ENCODE data around the gene TPPP.
"Not testable (repeated sequence)": the region's sequence is repeated elsewhere in the genome, so short reads cannot be mapped to it uniquely, and the experiment has no call there.

The TPPP gene

GRCh38 chr5:645421-645820, 47.7 kb downstream of the TPPP start:
- DNase-seq (ENCODE audit: low read depth in 2 of 2), result no peak

- no peak for DNase-seq (ENCODE audit: low read depth in 2 of 2)
Measured at GRCh38 chr5:644971-645370, 48.2 kb downstream of the TPPP start.

DNA sequence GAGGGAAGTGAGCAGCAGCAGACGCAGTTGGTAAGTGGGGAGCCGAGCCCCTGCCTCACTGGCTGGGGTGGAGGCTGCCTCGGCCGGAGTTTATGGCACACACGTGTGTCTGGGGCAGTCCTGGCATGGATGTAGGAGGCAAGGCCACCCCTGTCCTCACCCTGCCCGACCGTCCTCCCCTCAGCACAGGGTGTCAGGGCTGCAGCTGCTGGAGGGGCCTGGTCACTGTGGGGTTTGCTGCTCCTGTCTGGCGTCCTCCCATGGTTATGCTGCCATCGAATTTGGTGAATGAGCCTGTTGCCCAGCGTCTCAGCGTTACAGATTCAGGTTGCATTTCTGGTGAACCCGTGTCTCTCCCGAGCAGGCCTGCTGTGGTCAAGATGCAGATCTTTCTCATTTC, 48.6 kb downstream of the TPPP start:
- no peak for DNase-seq (ENCODE audit: low read depth in 2 of 2)

GRCh38 chr5:643811-644271, 49.3 kb downstream of the TPPP start:
- DNase-seq (ENCODE audit: low read depth in 2 of 2), result no peak

- no peak for DNase-seq (ENCODE audit: low read depth in 2 of 2)
Measured at GRCh38 chr5:643351-643801, 49.8 kb downstream of the TPPP start.

- DNase-seq (ENCODE audit: low read depth in 2 of 2), result no peak
Measured at GRCh38 chr5:642481-642880, 50.7 kb downstream of the TPPP start.

GRCh38 chr5:641331-641765, 51.8 kb downstream of the TPPP start:
- no peak for DNase-seq (ENCODE audit: low read depth in 2 of 2)

DNA sequence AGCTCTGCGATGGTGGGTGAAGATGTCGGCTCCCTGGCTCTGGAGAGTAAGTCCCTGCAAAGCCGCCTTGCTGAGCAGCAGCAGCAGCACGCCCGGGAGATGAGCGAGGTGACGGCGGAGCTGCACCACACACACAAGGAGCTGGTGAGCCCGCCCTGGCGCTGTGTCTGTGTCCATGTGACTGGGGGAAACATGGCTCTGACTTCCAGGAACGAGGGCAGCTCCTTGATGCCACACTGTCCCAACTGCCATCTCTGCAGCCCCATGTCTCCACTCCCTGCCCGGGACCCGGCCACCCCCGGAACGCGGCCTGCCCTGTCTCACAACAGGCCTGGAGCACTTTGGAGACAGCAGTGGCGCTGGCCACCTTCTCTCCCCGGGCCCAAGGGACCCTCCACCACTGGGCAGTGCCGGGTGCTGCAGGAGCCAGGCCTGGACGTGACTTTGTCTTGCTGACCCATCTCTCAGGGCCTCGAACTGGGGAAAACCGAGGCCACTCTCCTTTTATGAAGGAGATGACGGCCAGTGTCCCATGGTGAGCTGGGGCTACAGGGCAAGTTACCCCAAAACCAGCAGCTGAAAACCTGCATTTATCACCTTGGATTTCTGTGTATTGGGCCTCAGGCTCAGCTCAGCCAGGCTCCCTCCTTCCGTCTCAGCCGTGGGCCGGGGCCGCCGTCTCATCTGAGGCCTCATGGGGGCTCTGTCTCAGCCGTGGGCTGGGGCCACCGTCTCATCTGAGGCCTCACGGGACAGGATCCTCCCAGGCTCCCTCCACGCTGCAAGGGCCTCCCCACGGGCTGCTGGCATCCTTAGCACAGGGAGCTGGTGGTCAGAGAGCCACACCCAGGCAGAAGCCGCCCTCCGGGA, 52.5 kb downstream of the TPPP start:
- DNase-seq (ENCODE audit: low read depth in 2 of 2), result no peak

GRCh38 chr5:639584-640213, 53.5 kb downstream of the TPPP start:
- DNase-seq (ENCODE audit: low read depth in 2 of 2), result no peak

DNA sequence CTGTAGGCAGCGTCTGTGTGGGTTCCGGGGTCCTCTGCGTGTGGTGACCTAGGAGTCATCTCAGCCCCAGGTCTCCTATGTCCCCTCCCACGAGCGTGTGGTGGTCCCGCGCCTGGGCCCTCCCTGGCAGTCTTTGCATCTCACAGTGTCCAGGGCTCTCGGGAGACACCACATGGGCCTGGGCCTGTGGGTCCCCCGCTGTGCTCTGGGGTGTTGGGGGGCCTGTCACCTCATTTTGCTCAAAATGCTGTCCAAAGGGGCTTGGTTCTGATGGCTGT, 54.0 kb downstream of the TPPP start:
- no peak for DNase-seq (ENCODE audit: low read depth in 2 of 2)

GRCh38 chr5:638501-639252, 54.5 kb downstream of the TPPP start:
- DNase-seq (ENCODE audit: low read depth in 2 of 2), result no peak

- no peak for DNase-seq (ENCODE audit: low read depth in 2 of 2)
Measured at GRCh38 chr5:637581-638450, 55.3 kb downstream of the TPPP start.

- DNase-seq (ENCODE audit: low read depth in 2 of 2), result no peak
Measured at GRCh38 chr5:636951-637350, 56.2 kb downstream of the TPPP start.

DNA sequence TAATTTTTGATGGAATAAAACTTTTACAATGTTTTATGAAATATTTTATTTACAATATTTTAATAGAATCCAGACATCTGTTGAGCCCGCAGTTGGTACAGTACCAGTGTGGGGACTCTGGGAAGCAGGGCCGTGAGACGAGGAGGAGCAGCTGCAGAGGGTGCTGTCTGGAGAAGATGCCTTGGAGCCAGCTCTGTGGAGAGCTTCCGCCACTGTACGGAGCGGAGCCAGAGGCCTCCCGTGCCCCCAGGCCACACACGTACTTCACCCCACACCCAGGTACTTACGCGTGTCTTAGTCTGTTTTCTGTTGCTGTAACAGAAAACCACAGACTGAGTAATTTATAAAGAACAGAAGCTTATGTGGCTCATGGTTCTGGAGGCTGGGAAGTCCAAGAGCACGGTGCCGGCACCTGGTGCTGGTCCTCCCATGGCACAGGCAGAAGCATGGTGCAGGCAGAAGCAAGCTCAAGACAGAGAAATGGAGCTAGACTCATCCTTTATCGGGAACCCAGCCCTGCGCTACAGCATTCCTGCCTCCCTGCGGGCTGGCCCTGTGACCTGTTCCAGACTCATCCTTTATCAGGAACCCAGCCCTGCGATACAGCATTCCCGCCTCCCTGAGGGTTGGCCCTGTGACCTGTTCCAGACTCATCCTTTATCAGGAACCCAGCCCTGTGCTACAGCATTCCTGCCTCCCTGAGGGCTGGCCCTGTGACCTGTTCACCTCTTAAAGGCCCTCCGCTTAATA, 57.7 kb downstream of the TPPP start:
- no peak for DNase-seq (ENCODE audit: low read depth in 2 of 2)

DNA sequence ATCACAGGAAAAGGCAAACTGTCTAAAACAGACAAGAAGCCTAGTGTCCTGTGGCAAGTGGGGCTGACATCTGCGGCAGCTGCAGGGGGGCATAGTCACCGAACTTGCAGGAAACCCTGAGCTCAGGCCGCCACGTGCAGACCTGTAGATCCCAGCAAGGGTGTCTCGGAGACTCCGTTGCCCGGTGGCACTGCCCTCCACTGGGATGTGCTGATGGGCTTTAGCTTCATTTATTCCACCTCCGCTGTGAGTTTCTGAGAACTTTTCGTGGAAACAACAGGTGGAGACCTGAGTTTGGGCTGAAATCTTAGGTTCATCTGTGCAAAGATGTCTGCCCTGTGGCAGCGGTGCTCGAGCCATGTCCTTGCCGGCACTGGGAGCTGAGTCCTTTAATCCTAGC, 59.0 kb downstream of the TPPP start:
- no peak for DNase-seq (ENCODE audit: low read depth in 2 of 2)

DNA sequence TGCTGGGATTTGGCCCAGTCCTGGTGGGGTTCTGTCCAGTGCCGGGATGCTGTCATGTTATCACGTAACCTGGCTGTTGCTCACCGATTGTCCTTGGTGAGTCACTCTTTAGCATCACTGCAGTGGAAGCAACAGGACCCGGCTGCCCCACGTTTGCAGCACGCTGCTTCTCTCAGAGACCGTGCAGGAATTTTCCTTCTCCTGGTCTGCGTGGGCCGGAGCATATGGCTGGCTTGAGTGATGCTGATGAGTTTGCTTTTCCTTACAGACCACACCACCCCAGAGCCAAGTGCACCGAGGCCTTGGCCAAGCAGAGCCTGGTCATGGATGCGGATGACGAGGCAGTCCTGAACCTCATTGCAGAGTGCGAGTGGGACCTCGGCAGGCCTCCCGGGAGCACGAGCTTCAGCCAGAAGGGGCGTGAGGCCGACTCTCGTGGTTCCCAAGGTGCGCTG, 59.6 kb downstream of the TPPP start:
- DNase-seq (ENCODE audit: low read depth in 2 of 2), result no peak

DNA sequence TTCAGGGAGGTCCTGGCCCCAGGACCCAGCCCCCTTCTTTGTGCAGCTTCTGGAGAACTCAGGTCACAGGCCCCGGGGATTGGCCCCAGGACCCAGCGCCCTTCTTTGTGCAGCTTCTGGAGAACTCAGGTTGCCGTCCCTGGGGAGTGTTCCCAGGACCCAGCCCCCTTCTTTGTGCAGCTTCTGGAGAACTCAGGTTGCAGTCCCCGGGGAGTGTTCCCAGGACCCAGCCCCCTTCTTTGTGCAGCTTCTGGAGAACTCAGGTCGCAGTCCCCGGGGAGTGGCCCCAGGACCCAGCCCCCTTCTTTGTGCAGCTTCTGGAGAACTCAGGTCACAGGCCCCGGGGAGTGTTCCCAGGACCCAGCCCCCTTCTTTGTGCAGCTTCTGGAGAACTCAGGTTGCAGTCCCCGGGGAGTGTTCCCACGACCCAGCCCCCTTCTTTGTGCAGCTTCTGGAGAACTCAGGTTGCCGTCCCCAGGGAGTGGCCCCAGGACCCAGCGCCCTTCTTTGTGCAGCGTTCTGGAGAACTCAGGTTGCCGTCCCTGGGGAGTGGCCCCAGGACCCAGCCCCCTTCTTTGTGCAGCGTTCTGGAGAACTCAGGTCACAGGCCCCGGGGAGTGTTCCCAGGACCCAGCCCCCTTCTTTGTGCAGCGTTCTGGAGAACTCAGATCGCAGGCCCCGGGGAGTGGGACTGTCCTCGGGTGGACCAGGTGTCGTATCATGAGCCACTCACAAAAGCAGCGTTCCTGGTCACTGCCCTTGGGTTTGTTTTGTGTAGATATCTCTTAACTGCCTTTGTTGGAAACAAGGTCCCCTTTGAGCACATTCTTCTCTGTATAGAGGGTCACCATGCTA, 64.6 kb downstream of the TPPP start:
- DNase-seq (ENCODE audit: low read depth in 2 of 2), result not testable (repeated sequence)

- DNase-seq (ENCODE audit: low read depth in 2 of 2), result no peak
Measured at GRCh38 chr5:627840-628239, 65.3 kb downstream of the TPPP start.

- no peak for DNase-seq (ENCODE audit: low read depth in 2 of 2)
Measured at GRCh38 chr5:626850-627249, 66.3 kb downstream of the TPPP start.

DNA sequence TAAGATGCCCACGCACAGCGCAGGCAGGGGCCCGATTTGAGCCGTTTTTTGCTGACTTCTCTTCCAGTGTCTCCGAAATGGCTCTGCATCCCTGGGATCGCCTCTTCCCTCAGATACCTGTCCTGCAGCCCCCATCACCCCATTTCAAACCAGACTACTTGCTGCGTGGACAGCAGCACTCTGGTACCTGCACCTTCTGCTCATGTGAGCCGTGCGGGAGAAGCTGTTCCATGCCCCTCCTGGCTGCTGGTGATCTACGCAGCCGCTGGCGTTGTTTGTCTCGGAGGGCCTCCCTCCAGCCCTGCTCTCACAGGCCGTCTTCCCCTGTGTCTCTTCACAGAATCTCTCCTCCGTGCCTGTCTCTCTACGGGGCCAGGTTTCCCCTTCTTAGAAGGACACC, 67.6 kb downstream of the TPPP start:
- DNase-seq (ENCODE audit: low read depth in 2 of 2), result no peak

Data from stimulated activated CD4-positive, alpha-beta T cell treated with anti-CD3 and anti-CD28 coated beads, Interleukin-4, amount 100 ng/mL, for 48 hours (primary cell).